Thoracic aorta (tissue), 2 donors: ENCODE results near the gene CTNNA2. TPM values are rescaled to one million over a fixed set of nuclear protein-coding genes. Genes with fewer than 3 reads are reported as not detected.

Source experiments
- ATAC-seq: fragments of 150-250 bp; one replicate; pipeline ENCODE4 v1.8.0; 2017; ENCODE audit warnings: low read depth; ENCODE audit not compliant: insufficient number of reproducible peaks, low FRiP score
- DNase-seq: peaks from one replicate; pipeline ENCODE4 v3.0.0-alpha.2; 2020; ENCODE audit warnings: low spot score
- H3K27ac ChIP-seq, 2 donors: fragments of 200-600 bp; sonication (generic); 1 replicate in 1 of 2; 2 replicates in 1 of 2; pipeline ENCODE4 v1.5.1; 2016; ENCODE audit warnings: mild to moderate bottlenecking in 2 of 2, moderate library complexity in 2 of 2
- H3K27me3 ChIP-seq: fragments of 200-600 bp; sonication (generic); replicated peaks from 2 replicates; pipeline ENCODE4 v1.6.0; 2016; ENCODE audit warnings: mild to moderate bottlenecking; ENCODE audit not compliant: insufficient read depth
- H3K36me3 ChIP-seq: fragments of 200-600 bp; sonication (generic); one replicate; pipeline ENCODE4 v1.5.1; 2016
- H3K4me1 ChIP-seq, 2 donors: fragments of 200-600 bp; sonication (generic); 1 replicate in 1 of 2; 2 replicates in 1 of 2; pipeline versions ENCODE4 v1.5.1 to v1.6.0; 2016; ENCODE audit warnings: low read depth in 2 of 2, mild to moderate bottlenecking in 1 of 2; ENCODE audit not compliant: control insufficient read depth in 1 of 2
- H3K4me3 ChIP-seq: fragments of 200-600 bp; sonication (generic); 2 replicates; pipeline ENCODE4 v1.5.1; 2016; ENCODE audit warnings: mild to moderate bottlenecking
- H3K9me3 ChIP-seq: fragments of 200-600 bp; sonication (generic); 2 replicates; pipeline ENCODE4 v1.5.1; 2016
- total RNA-seq, 2 donors: library from RNA; depleted of rRNA; stranded (reverse); fragments of >200 nt; gene quantifications; one replicate each; pipeline versions ENCODE4 v1.1.0 to v1.2.3, GENCODE V29; 2016
- TF ChIP-seq, protein P1 (sequence below): fragments of 200-600 bp; sonication (generic); IDR thresholded peaks from one replicate; pipeline ENCODE4 v1.5.1; 2019; ENCODE audit warnings: antibody characterized with exemption

CTNNA2 gene
- total RNA-seq, 2 donors from 2014 or later, result not detected

DNA sequence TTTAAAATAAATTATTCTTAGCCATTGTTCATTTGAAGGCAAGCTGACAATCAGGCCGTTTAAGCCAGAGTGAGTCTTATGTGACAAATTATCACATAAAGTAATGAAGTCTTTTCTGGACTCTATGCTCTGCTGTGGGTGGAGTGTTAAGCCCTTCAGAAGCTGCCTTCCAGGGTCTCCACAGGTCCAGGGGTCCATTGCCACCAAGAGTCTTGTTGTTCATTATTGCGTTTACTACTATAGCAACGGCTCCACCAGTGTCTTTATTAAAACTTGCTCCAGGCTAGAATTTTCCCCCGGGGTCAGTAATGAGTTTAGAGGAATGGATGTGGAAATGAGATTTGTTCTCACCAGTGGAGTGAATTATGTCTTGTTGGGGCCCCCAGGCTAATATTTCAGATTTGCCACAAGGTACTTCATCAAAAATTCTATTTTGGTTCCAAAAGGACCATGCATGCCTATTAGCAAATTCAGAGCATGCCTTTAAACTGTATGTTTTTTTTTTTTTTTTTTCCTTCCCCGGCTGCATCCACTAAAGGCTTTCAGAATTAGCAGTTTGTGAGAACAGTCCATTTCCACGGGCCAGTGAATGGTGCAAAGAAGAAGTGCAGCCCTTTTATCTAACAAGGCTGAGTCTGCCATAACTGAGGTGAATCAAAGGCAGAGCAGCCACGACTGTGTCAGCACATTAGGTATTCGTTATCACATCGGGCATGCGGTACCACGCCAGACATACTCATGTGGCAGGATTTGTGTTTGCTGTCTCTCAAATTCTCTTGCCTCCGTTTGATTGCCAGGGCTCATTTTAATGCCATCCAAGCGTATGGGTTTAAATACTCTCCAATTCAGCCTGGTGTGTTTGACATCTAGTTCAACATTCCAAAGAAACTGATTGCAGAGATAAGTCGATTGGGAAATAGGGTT is 817.9 kb downstream of the CTNNA2 start:
- ATAC-seq, result no peak
- TF ChIP-seq, protein P1, sequence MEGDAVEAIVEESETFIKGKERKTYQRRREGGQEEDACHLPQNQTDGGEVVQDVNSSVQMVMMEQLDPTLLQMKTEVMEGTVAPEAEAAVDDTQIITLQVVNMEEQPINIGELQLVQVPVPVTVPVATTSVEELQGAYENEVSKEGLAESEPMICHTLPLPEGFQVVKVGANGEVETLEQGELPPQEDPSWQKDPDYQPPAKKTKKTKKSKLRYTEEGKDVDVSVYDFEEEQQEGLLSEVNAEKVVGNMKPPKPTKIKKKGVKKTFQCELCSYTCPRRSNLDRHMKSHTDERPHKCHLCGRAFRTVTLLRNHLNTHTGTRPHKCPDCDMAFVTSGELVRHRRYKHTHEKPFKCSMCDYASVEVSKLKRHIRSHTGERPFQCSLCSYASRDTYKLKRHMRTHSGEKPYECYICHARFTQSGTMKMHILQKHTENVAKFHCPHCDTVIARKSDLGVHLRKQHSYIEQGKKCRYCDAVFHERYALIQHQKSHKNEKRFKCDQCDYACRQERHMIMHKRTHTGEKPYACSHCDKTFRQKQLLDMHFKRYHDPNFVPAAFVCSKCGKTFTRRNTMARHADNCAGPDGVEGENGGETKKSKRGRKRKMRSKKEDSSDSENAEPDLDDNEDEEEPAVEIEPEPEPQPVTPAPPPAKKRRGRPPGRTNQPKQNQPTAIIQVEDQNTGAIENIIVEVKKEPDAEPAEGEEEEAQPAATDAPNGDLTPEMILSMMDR, result no peak
- H3K36me3 ChIP-seq, result no peaks in the 10 kb centered on the region
- H3K27ac ChIP-seq, result no peak overlapping the region
- no peaks in the 10 kb centered on the region for H3K27me3 ChIP-seq
- no peaks in the 10 kb centered on the region for H3K9me3 ChIP-seq
- no peak overlapping the region for H3K4me3 ChIP-seq
- no peak for DNase-seq
- H3K4me1 ChIP-seq, result no peaks in the 10 kb centered on the region

DNA sequence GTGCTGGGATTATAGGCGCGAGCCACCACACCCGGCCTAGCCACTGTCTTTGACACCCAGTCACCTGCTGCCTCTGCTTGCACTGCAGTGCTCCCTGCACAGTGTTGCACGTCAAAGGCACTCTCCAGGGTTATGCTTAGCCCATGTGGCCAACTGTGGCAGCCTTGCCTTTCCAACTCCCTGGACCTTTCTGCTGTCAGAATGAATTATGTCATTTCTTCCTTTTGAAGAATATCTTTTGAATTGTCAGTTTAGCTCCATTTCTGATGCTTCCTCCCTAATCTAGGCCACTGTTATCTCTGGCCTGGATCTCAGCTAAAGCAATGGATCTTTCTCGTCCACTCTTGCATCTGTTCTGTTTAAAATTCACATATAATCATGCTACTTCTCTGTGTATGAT is 821.0 kb downstream of the CTNNA2 start:
- TF ChIP-seq, protein P1, result no peak

DNA sequence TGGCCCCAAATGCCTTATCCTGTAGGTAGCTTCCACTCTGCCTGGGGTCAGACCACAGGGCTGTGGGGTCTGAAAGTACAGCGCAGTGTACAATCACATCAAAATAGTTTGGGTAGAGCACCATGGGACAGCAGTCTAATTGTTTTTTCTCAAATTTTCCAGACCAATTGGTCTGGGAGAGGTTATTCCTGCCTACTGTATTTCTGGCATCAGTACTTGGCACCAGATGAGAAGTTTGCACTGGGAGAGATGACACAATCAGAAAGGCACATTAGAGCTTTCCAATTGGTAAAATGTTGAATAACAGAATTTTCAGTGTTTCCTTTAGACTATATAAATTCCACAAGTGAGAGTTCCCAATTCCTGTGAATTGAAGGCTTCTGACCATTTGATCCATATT is 822.6 kb downstream of the CTNNA2 start:
- no peak overlapping the region for H3K27ac ChIP-seq
- H3K27me3 ChIP-seq, result no peaks in the 10 kb centered on the region
- no peak for ATAC-seq
- H3K36me3 ChIP-seq, result no peaks in the 10 kb centered on the region
- no peaks in the 10 kb centered on the region for H3K9me3 ChIP-seq
- no peak for DNase-seq
- TF ChIP-seq, protein P1, result no peak
- no peak overlapping the region for H3K4me3 ChIP-seq
- no peaks in the 10 kb centered on the region for H3K4me1 ChIP-seq

More for the DNA sequence above, 821.0 kb downstream of the CTNNA2 start:
- H3K4me1 ChIP-seq, result no peaks in the 10 kb centered on the region
- no peaks in the 10 kb centered on the region for H3K9me3 ChIP-seq
- H3K4me3 ChIP-seq, result no peak overlapping the region
- ATAC-seq (no peak), DNase-seq (no peak)
- no peak overlapping the region for H3K27ac ChIP-seq
- no peaks in the 10 kb centered on the region for H3K36me3 ChIP-seq
- H3K27me3 ChIP-seq, result no peaks in the 10 kb centered on the region

DNA sequence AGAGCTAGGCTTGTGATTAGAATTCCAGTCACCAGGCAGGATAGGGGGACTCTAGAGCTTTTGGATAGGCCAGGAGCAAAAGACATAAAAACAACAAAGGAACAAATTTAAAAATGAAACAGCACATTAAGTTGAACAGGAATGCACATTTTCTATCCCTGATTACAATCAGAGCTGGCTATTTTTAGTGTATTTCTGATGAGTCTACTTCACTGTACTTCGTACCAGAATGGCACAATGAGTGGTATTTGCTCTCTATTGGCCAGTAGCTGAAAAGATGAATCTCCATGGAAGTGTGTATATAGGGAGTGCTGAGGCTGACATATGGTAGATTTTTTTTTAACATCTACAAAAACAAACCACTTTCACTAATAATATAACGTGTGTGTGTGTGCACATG is 825.9 kb downstream of the CTNNA2 start:
- DNase-seq, result no peak
- ATAC-seq, result no peak
- Histone ChIP-seq H3K27ac (no peak overlapping the region), H3K4me1 (no peaks in the 10 kb centered on the region), H3K9me3 (no peaks in the 10 kb centered on the region), H3K27me3 (no peaks in the 10 kb centered on the region), H3K4me3 (no peak overlapping the region), H3K36me3 (no peaks in the 10 kb centered on the region)
- TF ChIP-seq, protein P1, result no peak

DNA sequence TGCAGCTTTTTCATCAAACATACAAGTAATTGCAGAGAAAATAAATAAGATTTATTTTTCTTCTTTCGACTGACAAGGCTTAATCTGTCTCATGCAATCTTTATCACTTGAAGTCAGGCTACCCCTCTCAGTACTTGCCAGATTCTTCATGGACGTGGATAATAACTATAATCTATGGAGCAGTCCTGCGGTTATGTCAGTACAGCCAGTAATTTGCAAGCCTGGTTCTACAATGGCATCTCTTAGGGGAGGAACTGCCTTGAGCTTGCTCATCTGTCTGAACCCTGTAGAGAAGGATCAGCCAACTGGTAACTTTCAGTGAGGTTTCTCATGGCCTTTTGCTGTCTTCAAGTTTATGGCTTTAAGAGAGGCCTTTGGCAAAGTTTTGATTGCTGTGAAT is 827.2 kb downstream of the CTNNA2 start:
- Histone ChIP-seq H3K9me3 (no peaks in the 10 kb centered on the region), H3K27ac (no peak overlapping the region), H3K27me3 (no peaks in the 10 kb centered on the region), H3K36me3 (no peaks in the 10 kb centered on the region), H3K4me3 (no peak overlapping the region), H3K4me1 (no peaks in the 10 kb centered on the region)
- TF ChIP-seq, protein P1, result no peak
- ATAC-seq (no peak), DNase-seq (no peak)
